Psoas muscle (tissue), 8 donors: ENCODE results near the gene SPATA3. TPM values are rescaled to one million over a fixed set of nuclear protein-coding genes. Genes with fewer than 3 reads are reported as not detected.
A peak's percentile ranks its signal among the peaks of the same experiment; 100 is the strongest.

Experiments
- ATAC-seq, 4 donors: fragments of 200-7000 bp; cut with Tn5 transposase; one replicate each; pipeline ENCODE4 v1.9.1; 2020; ENCODE audit warnings: moderate library complexity in 3 of 4, mild to moderate bottlenecking in 2 of 4
- DNase-seq, 2 donors: peaks; one replicate each; pipeline ENCODE4 v3.0.0-alpha.2; 2020
- H3K27ac ChIP-seq: fragments of 200-600 bp; one replicate; pipeline ENCODE4 v1.8.0; 2022
- H3K27me3 ChIP-seq, 3 donors: fragments of 200-600 bp in 1 of 3; one replicate each; pipeline versions ENCODE4 v1.6.1 to v1.8.0; 2013 to 2022; ENCODE audit warnings: low read length in 2 of 3, mild to moderate bottlenecking in 2 of 3, moderate library complexity in 1 of 3; ENCODE audit not compliant: insufficient read depth in 3 of 3
- H3K36me3 ChIP-seq, 2 donors: fragments of 200-600 bp in 1 of 2; one replicate each; pipeline versions ENCODE4 v1.6.1 to v1.8.0; 2013 to 2022; ENCODE audit warnings: low read depth in 1 of 2, mild to moderate bottlenecking in 1 of 2, moderate library complexity in 1 of 2; ENCODE audit not compliant: insufficient read depth in 1 of 2
- H3K4me1 ChIP-seq: fragments of 200-600 bp; one replicate; pipeline ENCODE4 v1.8.0; 2022
- H3K4me3 ChIP-seq: fragments of 200-600 bp; one replicate; pipeline ENCODE4 v1.8.0; 2022; ENCODE audit warnings: mild to moderate bottlenecking
- H3K9me3 ChIP-seq: fragments of 200-600 bp; one replicate; pipeline ENCODE4 v1.8.0; 2022
- WGBS, 3 donors: extraction: QIAGEN DNeasy Blood & Tissue Kit; methylation state at CpG; one replicate each; pipeline versions ENCODE4 v1.1.6 to v1.1.7; 2013; 5-methylcytosine and 5-hydroxymethylcytosine counted together
- intact Hi-C, 2 donors: fragments of 100-400 bp; cut with DNase I; formaldehyde crosslinking; loops; one replicate each; pipeline versions ENCODE4 v1.11.0 to v1.14.2; 2022
- polyA plus RNA-seq, 3 donors: library from polyadenylated mRNA; stranded (reverse); fragments of 200-250 nt; gene quantifications; one replicate each; pipeline ENCODE4 v1.2.3, GENCODE V29; 2013
- total RNA-seq, 4 donors: library from RNA; stranded (reverse); fragmentation: NEBNext Ultra II Directional in 2 of 4; extraction: Animal tissue kit (Norgen Biotek cat#: 25700) in 2 of 4; gene quantifications; one replicate each; pipeline versions ENCODE4 v1.2.1 to v1.2.4, GENCODE V29; 2021 to 2023
- TF ChIP-seq, protein P1 (sequence below): fragments of 200-600 bp; IDR thresholded peaks from one replicate; pipeline ENCODE4 v1.8.0; 2022; ENCODE audit warnings: antibody characterized with exemption
- donor health status: healthy with polysubstance abuse.
- donor health status: DM: no; HTN: no; CAD: no; lungs with moderate emphysema.
- donor health status: Bipolar disorder and iron deficiency.
- donor health status: healthy.
- donor health status: DM: yes; HTN: yes; CAD: no.
- donor health status: DM: no; HTN: no; CAD: no.
- donor health status: DM: no; HTN: no; CAD: no.
- donor health status: DM: yes; HTN: yes; CAD: no.

The SPATA3 gene
- total and polyA plus RNA-seq, 7 donors = not detected

DNA sequence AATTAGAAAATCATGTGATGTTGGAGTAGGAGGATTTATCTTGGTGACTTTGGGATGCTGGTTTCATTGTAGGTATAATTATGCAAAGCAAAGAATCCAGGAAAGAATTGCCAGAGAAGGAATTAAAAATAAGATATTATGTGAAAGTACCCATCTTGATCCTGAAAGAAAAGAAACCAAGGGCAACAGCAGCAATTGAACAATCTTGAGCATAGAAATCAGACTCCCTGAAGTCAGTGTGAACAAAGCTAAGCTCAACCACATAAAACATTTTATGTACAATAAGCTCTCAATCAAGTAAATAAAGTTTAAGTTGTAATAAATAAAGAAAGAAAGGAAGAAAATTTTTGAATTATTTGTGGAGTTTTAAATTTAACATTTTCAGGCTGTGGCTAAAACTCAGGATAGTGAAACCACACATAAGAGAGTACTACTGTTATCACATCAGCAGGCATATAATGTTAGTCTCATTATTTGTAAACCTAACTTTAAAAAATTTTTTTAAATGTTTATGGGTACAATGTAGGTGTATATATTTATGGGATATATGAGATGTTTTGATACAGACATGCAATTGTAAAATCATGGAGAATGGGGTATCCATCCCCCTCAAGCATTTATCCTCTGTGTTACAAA lies 38.0 kb upstream of the SPATA3 start:
- Histone ChIP-seq H3K27me3 (peaks cover 0 to 68% (median 3%) of the 10 kb centered on the region in 3 donors), H3K4me3 (peak overlapping the region; percentile 47), H3K9me3 (no peaks in the 10 kb centered on the region), H3K36me3 (no peaks in the 10 kb centered on the region), H3K4me1 (peaks cover 9% of the 10 kb centered on the region), H3K27ac (no peak overlapping the region)
- intact Hi-C loops = no loop called here
- TF ChIP-seq, protein P1, sequence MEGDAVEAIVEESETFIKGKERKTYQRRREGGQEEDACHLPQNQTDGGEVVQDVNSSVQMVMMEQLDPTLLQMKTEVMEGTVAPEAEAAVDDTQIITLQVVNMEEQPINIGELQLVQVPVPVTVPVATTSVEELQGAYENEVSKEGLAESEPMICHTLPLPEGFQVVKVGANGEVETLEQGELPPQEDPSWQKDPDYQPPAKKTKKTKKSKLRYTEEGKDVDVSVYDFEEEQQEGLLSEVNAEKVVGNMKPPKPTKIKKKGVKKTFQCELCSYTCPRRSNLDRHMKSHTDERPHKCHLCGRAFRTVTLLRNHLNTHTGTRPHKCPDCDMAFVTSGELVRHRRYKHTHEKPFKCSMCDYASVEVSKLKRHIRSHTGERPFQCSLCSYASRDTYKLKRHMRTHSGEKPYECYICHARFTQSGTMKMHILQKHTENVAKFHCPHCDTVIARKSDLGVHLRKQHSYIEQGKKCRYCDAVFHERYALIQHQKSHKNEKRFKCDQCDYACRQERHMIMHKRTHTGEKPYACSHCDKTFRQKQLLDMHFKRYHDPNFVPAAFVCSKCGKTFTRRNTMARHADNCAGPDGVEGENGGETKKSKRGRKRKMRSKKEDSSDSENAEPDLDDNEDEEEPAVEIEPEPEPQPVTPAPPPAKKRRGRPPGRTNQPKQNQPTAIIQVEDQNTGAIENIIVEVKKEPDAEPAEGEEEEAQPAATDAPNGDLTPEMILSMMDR = no peak
- ATAC-seq (no peak), DNase-seq (no peak)

GRCh38 chr2:230958820-230959756 lies 36.8 kb upstream of the SPATA3 start:
- no peaks in the 10 kb centered on the region for H3K9me3 ChIP-seq
- no peak overlapping the region for H3K4me3 ChIP-seq
- peaks cover 0 to 63% (median 4%) of the 10 kb centered on the region in 3 donors for H3K27me3 ChIP-seq
- DNase-seq (no peak), ATAC-seq (no peak)
- intact Hi-C loops = no loop called here
- WGBS, 3 donors = 83 to 87% (median 87%) methylated on average over 8 of the region's 8 CpGs
- no peaks in the 10 kb centered on the region for H3K36me3 ChIP-seq
- no peak overlapping the region for H3K27ac ChIP-seq
- peaks cover 9% of the 10 kb centered on the region for H3K4me1 ChIP-seq
- TF ChIP-seq, protein P1 = no peak

GRCh38 chr2:230960026-230960425 lies 35.9 kb upstream of the SPATA3 start:
- intact Hi-C loops = no loop called here
- 46 to 64% (median 58%) methylated on average over 1 of the region's 1 CpG for WGBS, 3 donors
- DNase-seq (no peak), ATAC-seq (no peak)
- no peak overlapping the region for H3K27ac ChIP-seq
- H3K36me3 ChIP-seq = no peaks in the 10 kb centered on the region
- H3K27me3 ChIP-seq = peaks cover 0 to 61% (median 4%) of the 10 kb centered on the region in 3 donors
- H3K9me3 ChIP-seq = no peaks in the 10 kb centered on the region
- no peak overlapping the region for H3K4me3 ChIP-seq
- TF ChIP-seq, protein P1 = no peak
- H3K4me1 ChIP-seq = peaks cover 9% of the 10 kb centered on the region

DNA sequence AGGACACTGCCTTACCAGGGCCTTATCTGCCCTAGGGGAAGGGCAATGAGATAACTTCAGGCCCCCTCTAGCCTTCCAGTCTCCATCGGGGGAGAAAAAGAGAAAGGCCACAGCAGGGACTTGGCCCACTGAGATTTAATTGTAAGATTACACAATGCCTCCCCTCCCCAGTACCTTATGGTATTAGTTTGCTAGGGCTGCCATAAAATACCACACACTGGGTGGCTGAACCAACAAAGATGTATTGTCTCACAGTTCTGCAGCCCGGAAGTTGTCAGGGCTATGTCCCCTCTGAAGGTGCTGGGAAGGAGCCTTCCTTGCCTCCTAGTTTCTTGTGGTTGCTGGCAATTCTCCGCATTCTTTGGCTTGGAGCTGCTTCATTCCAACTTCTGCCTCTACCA lies 34.8 kb upstream of the SPATA3 start:
- DNase-seq (no peak), ATAC-seq (no peak)
- Histone ChIP-seq H3K27ac (no peak overlapping the region), H3K9me3 (no peaks in the 10 kb centered on the region), H3K4me1 (peaks cover 9% of the 10 kb centered on the region), H3K27me3 (peaks cover 0 to 51% (median 4%) of the 10 kb centered on the region in 3 donors), H3K36me3 (no peaks in the 10 kb centered on the region), H3K4me3 (no peak overlapping the region)
- intact Hi-C loops = no loop called here
- WGBS, 3 donors = 64 to 70% (median 64%) methylated on average over 3 of the region's 3 CpGs
- TF ChIP-seq, protein P1 = no peak
